ENCODE data around the gene JMJD1C.
"Not testable (repeated sequence)": the region's sequence is repeated elsewhere in the genome, so short reads cannot be mapped to it uniquely, and the experiment has no call there.

JMJD1C gene

DNA sequence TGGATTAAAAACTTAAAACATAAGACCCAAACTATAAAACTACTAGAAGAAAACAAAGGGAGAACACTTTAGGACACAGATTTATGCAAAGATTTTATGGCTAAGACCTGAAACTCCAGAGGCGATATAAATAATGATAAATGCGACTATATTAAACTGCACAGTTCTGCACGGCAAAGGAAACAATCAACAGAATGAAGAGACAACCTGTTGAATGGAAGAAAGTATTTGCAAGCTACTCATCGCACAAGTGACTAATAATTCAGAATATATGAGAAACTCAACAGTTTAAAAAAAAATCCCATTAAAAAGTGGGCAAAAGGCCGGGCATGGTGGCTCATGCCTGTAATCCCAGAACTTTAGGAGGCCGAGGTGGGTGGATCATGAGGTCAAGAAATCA, 73.6 kb downstream of the JMJD1C start:
- no peak for DNase-seq

DNA sequence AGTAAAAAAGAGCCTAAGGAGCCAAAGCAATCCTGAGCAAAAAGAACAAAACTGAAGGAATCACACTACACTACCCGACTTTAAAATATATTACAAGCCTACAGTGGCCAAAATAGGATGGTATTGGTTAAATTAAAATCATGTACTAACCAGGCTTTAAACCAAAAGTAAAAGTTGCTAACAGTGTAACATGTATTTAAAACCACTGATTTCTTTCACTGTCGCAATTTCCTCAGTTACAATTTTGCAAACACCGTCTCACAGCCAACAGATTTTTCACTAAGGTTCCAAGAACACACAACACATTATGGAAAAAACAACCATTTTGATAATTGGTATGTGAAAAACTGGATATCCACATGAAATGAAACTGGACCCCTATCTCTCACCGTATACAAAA, 74.0 kb downstream of the JMJD1C start:
- DNase-seq = no peak

DNA sequence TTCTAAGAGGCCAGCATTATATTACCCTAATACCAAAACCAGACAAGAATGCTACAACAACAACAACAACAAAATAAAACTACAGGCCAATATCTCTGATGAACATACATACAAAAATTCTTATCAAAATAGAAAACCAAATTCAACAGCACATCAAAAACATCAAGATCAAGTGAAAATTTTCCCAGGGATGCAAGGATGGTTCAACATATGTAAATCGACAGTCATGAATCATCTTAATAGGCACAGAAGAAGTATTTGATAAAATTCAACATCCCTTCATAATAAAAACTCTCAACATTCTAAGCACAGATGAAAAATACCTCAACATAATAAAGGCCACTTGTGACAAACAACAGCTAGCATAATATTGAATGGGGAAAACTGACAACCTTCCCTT, 75.3 kb downstream of the JMJD1C start:
- DNase-seq = no peak

DNA sequence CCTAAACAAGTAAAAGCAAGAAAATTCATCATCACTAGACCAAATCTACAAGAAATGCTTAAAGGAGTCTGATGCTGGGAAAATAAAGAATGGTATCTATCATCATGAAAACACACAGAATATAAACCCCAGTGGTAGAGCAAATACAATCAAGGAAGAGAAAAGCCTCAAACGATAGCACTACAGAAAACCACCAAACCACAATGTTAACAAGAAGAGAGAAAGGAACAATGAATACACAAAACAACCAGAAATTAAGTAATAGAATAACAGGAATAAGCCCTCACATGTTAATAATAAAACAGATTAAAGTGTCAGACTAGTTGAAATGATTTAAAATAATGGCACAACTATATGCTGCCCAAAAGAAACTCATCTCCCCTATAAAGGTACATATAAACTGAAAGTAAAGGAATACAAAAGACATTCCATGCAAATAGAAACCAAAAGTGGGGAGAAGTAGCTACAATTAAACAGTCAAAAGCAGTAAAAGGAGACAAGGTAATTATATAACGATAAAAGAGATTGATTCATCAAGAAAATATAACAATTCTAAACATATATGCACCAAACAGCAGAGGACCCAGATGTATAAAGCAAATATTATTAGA, 77.3 kb downstream of the JMJD1C start:
- no peak for DNase-seq

DNA sequence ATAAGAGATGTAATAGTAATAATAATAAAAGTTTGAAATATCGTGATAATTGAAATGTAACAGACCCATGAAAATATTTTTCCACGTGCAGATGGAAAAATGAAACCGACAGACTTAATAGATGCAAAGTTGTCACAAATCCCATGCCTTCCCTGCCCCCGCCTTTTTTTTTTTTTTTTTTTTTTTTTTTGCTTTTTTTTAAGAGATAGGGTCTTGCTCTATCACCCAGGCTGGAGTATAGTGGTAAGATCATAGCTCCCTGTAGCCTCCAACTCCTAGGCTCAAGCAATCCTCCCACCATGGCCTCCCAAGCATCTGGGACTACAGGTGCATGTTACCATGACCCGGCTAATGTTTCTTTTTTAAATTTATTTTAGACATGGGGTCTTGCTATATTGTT, 80.5 kb downstream of the JMJD1C start:
- DNase-seq = no peak

DNA sequence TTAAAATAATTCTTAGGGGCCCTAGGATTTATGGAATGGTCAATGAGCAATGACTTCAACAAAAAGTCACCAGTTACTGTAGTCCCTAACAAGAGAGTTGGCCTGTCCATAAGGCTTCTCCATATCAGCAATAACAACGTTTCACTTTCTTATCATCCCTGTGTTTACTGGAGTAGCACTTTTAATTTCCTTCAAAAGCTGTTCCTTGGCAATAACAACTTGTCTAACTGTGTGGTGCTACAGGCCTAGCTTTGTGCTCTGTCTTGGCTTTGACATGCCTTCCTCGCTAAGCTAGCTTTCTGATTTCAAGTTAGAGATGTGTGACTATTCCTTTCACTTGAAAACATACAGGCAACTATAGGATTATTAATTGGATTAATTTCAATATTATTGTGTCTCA, 81.1 kb downstream of the JMJD1C start:
- DNase-seq = no peak

DNA sequence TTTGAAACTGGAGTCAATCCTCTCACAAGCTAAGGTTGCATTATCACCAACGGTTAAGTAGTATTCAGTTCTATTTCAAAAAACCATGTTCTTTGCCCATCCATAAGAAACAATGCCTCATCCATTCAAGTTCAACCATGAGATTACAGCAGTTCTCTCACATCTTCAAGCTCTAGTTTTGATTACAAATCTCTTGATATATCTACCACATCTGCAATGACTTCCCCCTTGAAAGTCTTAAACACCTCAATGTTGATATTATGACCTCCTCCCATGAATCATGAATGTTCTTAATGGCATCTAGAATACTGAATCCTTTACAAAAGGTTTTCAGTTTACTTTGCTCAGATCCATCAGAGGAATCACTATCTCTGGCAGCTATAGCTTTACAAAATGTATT, 81.8 kb downstream of the JMJD1C start:
- no peak for DNase-seq

DNA sequence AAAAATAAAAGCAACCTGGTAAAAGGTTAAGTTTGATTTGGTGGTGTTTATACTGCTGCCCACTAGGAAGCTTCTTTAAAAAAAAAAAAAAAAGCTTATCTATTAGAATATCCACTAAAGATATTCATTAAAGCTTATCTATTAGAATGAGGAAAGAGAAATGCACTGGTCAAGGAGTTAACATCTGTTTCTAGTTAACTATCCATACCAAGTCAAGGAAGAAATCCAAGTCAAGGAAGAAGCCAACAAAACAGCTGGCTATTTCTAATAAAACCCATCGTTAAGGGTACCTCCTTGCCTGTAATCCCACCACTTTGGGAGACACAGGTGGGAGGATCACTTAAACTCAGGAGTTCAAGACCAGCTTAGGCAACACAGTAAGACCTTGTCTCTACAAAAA, 82.6 kb downstream of the JMJD1C start:
- DNase-seq = no peak

DNA sequence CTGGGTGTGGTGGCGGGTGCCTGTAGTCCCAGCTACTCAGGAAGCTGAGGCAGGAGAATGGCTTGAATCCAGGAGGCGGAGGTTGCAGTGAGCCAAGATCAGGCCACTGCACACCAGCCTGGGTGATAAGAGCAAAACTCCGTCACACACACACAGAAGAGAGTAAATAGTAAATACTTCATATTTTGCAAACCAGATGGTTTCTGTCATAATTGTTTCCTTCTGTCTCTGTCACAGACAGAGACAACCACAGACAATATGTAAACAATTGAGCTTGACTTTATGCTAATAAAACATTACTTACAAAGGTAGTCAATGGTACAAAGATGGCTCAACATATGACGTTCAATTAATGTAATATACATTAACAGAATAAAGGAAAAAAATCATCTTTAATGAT, 83.7 kb downstream of the JMJD1C start:
- DNase-seq = no peak

DNA sequence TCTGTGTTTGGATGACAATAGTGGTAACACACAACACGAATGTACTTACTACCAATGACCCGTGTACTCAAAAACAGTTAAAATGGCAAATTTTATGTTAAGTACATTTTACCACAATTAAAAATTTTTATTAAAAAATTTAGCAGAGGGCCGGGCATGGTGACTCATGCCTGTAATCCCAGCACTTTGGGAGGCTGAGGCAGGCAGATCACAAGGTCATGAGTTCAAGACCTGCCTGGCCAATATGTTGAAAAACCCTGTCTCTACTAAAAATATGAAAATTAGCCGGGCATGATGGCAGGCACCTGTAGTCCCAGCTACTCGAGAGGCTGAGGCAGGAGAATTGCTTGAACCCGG, 88.5 kb downstream of the JMJD1C start:
- not testable (repeated sequence) for DNase-seq

DNA sequence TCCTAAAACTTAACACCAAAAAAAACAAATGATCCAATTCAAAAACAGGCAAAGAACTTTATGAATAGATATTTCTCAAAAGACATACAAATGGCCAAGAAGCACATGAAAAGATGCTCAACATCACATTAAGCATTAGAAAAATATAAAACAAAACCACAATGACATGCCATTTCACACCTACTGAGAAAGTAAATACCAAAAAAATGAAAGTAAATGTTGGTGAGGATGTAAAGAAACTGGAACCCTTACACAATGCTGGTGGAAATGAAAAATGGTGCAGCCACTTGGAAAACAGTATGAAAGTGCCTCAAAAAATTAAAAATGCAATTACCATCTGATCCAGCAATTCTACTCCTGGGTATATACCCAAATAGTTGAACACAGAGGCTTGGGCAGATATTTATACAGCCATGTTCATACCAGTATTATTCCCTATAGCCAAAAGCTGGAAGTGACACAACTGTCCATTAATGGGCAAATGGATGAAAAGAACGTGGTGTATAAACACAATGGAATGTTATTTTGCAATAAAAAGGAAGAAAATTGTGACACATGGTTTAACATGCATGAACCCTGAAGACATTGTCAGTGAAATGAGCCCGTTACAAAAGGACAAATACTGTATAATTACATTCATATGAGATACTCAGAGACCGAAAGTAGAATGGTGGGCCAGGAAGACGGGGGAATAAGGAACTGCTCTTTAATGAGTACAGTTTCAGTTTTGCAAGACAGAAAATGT, 89.0 kb downstream of the JMJD1C start:
- no peak for DNase-seq

DNA sequence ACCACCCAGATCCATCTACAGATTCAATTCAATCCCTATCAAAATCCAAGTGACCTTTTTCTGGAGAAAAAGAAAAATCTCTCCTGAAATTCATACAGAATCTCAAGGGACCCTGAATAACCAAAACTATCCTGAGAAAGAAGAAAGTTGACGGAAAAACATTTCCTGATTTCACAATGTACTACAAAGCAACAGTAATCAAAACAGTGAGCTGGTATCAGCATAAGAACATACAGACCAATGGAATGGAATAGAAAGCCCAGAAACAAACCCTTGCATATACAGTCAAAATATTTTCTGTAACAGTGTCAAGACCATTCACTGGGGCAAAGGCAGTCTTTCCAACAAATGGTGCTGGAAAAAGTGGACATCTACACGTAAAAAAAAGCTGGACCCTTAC, 89.9 kb downstream of the JMJD1C start:
- DNase-seq = no peak

DNA sequence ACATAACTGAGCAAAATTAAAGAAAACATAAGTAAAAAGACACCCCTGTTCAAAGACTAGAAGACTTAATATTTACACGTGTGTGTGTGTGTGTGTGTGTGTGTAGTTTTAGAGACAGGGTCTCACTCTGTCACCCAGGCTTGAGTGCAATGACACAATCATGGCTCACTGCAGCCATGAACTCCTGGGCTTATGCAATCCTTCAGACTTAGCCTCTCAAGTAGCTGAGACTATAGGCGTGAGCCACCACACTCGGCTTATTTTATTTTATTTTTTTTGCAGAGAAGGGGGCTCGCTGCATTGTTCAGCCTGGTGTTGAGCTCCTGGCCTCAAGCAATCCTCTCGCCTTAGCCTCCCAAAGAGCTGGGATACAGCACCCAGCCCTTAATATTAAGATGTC, 90.3 kb downstream of the JMJD1C start:
- no peak for DNase-seq

DNA sequence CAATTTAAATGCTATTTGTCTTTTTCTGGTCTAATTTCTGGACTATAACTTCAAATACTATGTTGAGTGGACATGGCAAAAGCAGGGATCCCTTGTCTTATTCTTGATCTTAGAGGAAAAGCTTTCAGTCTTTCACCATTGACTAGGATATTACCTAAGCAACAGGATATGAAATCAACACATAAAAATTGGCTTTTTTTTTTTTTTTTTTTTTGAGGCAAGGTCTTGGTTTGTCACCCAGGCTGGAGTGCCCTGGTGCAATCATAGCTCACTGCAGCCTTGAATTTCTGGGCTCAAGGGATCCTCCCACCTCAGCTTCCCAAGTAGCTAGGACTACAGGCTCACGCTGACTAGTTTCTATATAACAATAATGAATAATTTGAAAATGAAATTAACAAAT, 90.8 kb downstream of the JMJD1C start:
- DNase-seq = no peak

DNA sequence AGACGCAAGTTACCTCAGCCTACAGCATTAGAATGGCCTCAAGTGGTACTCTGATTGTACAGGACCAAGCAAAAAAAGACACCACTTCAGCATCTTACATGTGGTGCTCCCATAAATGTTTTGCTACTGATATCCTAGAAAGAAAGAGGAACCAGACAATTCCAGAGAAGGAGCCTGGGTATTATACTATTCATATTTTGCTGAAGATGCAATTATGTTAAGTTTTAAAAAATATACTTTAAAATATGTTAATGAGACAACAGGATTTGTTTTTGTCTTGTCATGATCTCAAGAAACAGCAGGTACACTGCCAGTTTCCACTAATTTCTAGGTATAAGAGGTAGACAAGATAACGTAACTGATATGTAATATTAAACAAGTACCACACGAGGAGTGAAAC, 92.6 kb downstream of the JMJD1C start:
- no peak for DNase-seq

DNA sequence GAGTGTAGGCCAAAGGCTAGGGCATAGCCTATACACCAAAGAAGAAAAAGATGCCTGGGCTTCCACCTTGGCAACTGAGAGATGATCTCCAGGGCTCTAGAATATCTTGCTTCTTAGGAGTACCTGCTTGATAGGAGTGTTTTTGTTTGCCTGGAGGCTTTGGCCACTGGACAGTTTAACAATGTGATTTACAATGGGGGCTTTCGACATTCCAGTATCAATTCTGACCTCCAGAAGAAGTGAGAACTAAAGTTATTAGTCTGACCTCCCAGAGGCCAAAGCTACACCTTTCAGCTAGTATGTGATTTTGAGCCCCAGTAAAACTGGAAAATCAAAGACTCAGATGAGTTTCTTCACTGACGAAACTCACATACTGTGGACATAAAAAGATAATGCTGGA, 96.1 kb downstream of the JMJD1C start:
- no peak for DNase-seq

DNA sequence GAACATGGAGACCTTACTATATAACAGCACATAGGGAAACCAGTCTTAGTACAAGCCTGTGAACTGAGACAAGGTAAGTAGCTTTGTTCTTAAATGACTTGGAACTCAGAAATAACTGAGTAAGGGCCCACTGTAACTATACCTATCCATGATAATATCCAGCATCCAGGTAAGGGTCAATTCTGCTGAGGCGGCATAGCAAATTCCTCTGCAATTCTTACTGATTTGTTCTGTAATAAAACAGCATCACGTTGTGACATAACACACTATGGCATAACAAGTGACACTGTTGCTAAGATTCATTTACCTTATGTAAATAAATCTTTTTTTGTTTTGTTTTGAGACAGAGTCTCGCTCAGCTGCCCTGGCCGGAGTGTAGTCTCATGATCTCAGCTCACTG, 97.4 kb downstream of the JMJD1C start:
- no peak for DNase-seq

DNA sequence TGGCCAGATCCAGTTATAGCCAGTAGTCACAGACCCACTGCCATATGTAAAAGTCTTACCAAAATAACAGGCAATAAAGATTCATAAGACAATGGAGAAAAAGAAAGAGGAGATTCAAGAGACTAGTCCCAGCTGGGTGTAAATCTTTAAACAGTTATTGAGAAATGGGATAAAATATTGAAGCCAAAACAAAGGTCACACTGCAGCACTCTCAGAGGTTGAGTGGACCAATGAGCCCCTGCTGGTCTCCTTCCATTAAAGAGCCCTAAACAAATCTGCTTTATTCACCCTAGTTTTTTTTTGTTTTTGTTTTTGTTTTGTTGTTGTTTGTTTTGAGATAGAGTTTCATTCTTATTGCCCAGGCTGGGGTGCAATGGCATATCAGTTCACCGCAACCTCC, 98.8 kb downstream of the JMJD1C start:
- no peak for DNase-seq

DNA sequence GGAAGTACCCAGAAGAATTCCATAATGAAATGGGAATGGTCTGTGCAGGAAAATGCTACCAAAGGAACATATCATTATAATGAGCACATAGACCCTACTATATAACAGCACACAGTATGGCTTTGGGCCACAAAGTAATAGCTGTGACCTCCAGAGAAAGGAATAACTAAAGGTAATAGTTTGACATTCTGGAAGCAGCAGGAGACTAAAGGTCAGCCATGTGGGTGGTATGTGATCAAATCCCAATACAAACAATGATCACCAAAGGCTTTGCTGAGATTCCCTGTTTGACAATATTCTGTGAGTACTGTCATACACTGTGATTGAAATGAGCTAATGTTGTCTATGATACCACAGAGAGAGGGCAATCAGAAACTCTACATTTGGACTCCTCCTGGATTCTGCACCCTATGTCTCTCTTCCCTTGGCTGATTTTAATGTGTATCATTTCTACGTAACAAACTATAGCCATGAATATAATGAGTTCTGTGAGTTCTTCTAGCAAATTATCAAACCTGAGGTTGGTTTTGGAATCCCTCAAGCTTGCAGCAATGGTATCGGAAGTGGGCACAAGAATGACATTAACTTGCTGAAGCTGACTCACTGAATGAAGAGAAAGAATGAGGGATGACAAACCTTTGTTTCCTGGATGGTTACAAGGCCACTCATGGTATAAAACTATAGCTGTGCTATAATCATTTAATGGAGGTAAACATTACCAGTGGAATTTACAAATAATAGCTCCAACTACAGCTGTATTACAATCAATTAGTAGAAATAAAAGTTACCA, 99.6 kb downstream of the JMJD1C start:
- DNase-seq = no peak

DNA sequence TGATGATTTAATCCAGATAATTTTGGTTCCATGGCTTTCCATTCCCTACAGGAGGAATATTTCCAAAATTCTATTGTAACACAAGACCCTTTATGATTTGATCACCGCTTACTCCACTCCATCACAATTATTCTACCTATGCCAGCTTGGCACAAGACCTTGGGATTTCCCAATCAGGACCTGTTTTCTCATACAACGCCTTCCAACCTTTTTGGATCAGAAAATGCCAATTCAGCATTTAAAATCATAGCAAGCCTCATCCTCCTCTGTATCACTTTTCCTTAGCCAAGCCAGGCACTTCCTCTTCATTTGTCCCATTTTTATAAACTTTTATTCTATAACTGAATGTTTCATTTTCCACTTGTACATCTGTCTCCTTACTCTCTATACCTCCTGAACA, 100.9 kb downstream of the JMJD1C start:
- no peak for DNase-seq

DNA sequence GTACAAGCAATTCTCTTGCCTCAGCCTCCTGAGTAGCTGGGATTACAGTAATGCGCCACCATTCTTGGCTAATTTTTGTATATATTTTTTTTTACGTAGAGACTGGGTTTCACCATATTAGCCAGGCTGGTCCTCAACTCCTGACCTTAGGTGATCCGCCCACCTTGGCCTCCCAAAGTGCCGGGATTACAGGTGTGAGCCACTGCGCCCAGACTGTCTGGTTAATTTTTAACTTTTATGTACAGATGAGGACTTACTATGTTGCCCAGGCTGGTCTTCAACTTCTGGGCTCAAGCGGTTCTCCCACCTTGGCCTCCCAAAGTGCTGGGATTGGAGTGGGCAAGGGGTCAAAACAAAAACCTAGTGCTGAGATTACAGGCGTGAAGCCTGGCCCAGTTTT, 101.8 kb downstream of the JMJD1C start:
- DNase-seq = no peak

DNA sequence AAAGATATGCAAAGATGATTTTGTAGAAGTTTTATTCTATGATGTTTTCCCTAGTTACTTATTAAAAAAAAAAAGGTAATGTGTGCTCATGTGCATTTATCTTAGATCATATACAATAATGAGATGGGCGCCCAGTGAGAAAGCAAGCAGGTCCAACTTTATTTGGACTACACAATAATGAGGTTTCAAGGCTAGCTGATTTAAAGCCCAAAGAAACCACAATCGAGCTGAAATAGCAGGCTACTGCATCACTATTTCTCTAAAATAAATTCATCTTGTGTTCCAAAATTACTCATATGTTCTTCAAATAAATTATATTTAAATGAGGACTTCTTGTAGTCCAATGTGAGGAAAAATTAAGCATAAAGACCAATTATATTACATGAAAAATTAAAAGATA, 110.1 kb downstream of the JMJD1C start:
- DNase-seq = no peak

DNA sequence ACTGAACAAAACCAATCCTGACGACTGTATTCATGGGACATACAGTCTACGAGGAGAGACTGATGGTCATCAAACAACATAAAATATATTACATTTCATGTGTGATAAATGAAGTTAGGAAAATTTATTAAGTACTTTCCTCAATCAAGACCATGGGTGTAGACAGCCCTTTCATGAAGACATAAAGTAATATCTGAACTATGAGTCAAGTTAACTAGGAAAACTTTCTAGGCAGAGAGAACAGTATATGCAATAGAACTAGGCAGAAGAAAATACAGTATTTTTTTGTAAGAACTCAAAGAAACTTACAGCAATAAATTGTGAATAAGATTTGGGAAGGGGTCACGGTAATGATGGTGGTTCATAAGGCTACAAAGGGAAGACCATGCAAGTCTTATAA, 112.8 kb downstream of the JMJD1C start:
- DNase-seq = no peak

DNA sequence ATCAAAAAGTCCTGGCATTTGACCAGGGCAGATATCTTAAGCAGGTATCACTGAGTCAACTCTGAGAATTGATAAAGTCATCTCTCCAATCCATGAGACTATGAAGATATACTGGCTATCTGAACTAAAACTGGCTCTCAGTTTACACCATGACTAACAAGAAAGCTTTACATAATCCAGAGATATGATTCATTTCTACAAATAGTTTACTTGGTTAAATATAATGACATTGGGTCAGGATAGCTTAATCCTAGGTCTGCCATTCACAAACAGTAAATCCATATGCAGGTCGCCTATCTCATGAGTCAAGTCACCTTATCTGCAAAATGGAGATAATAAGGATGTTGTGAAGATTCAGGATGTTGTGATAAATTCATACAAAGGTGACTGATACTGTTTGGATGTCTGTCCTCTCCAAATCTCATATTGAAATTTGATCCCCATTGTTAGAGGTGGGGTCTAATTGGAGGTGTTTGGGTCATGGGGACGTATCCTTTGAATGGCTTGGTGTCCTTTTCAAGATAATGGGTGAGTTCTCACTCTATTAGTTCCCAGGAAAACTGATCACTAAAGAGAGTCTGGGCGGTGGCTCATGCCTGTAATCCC, 117.4 kb downstream of the JMJD1C start:
- no peak for DNase-seq
